GM23248 (cell line): ENCODE measurements around the gene SRPK3.

Experiments
- EZH2 ChIP-seq: fragments of 200-600 bp; sonication (generic); IDR thresholded peaks from 2 replicates; pipeline ENCODE4 v1.6.1; 2018; ENCODE audit warnings: antibody characterized with exemption, mild to moderate bottlenecking; ENCODE audit not compliant: insufficient read depth, poor library complexity, severe bottlenecking
- EZH2phosphoT487 ChIP-seq: fragments of 200-600 bp; sonication (generic); IDR thresholded peaks from 2 replicates; pipeline ENCODE4 v1.6.1; 2018; ENCODE audit warnings: antibody characterized with exemption, moderate library complexity, mild to moderate bottlenecking, low read depth; ENCODE audit not compliant: insufficient read depth

DNA sequence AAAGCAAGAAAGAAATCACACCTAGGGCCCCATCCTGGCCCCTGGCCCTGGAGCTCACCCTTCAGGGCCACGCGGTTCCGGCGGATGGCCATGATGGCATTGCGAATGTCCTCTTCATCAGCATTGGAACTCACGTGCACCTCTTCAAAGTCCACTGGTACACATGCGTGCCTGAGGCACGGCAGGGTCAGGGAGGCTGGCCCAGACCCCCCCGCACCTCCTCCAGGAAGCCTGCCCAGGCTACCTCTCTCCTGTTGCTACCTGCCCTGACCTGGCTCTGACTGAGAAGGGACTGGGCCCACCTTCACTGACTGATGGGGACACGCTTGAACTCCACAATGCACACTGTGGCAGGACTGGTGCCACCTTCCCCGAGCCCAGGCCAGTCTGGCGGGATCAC is 8.8 kb downstream of the SRPK3 start:
- TF ChIP-seq EZH2 (no peak), EZH2phosphoT487 (no peak)
